Central memory CD4-positive, alpha-beta T cell (primary cell): ENCODE data around the gene TMEM190.
"Not testable (repeated sequence)": the region's sequence is repeated elsewhere in the genome, so short reads cannot be mapped to it uniquely, and the experiment has no call there.

Experiments used
- DNase-seq: peaks from one replicate; pipeline ENCODE4 v3.0.0; 2022

TMEM190 gene

GRCh38 chr19:55391702-55392615 is 15.3 kb downstream of the TMEM190 start:
- no peak for DNase-seq

- DNase-seq = no peak
These were observed 16.5 kb downstream of the TMEM190 start for GRCh38 chr19:55392820-55393761.

GRCh38 chr19:55398200-55398925 is 21.7 kb downstream of the TMEM190 start:
- DNase-seq = no peak

GRCh38 chr19:55400281-55401087 is 23.9 kb downstream of the TMEM190 start:
- DNase-seq = no peak

- not testable (repeated sequence) for DNase-seq
These were observed 24.8 kb downstream of the TMEM190 start for GRCh38 chr19:55401390-55401789.

- DNase-seq = no peak
These were observed 25.9 kb downstream of the TMEM190 start for GRCh38 chr19:55402509-55402908.

- no peak for DNase-seq
These were observed 29.0 kb downstream of the TMEM190 start for GRCh38 chr19:55405638-55406037.

- DNase-seq = no peak
These were observed 29.6 kb downstream of the TMEM190 start for GRCh38 chr19:55406091-55406825.

GRCh38 chr19:55406826-55407549 is 30.4 kb downstream of the TMEM190 start:
- DNase-seq = no peak

GRCh38 chr19:55407550-55407799 is 30.8 kb downstream of the TMEM190 start, which contains the start of gene UBE2S:
Gene UBE2S (minus strand): TSS chr19:55407788. CDS start chr19:55407589, 199 bp downstream.
- DNase-seq = not testable (repeated sequence)

GRCh38 chr19:55407800-55408532 is 31.3 kb downstream of the TMEM190 start:
- peak; percentile 98 for DNase-seq

- DNase-seq = no peak
These were observed 31.9 kb downstream of the TMEM190 start for GRCh38 chr19:55408533-55408872.

GRCh38 chr19:55409179-55409578 is 32.6 kb downstream of the TMEM190 start:
- not testable (repeated sequence) for DNase-seq

- DNase-seq = no peak
These were observed 33.5 kb downstream of the TMEM190 start for GRCh38 chr19:55410168-55410567.

GRCh38 chr19:55418185-55418584 is 41.6 kb downstream of the TMEM190 start:
- peak; percentile 50 for DNase-seq

GRCh38 chr19:55419103-55419502 is 42.5 kb downstream of the TMEM190 start:
- no peak for DNase-seq

- DNase-seq = no peak
These were observed 43.1 kb downstream of the TMEM190 start for GRCh38 chr19:55419624-55420236.

- peak; percentile 65 for DNase-seq
These were observed 44.7 kb downstream of the TMEM190 start for GRCh38 chr19:55421281-55421680.

- no peak for DNase-seq
These were observed 46.8 kb downstream of the TMEM190 start for GRCh38 chr19:55423225-55424005.
